Astrocyte of the spinal cord (primary cell): Measurements from ENCODE around the gene TP53BP2.
"Not testable (repeated sequence)": the region's sequence is repeated elsewhere in the genome, so short reads cannot be mapped to it uniquely, and the experiment has no call there.

Experiments
- DNase-seq: peaks from one replicate; pipeline ENCODE4 v3.0.0; 2011; ENCODE audit warnings: low read depth, low spot score
- H3K4me3 ChIP-seq: 2 replicates; pipeline ENCODE4 v1.5.1; 2011; ENCODE audit warnings: low read depth, mild to moderate bottlenecking, low read length, moderate library complexity
- in situ Hi-C: cut with HindIII; loops from 2 replicates; pipeline ENCODE4 v1.10.0; 2017; ENCODE audit warnings: low sequenced_read_pairs
- TF ChIP-seq, protein P1 (sequence below): IDR thresholded peaks from 2 replicates; pipeline ENCODE4 v1.5.1; 2012; ENCODE audit warnings: low read depth, mild to moderate bottlenecking, low read length, inconsistent platforms

The TP53BP2 gene

DNA sequence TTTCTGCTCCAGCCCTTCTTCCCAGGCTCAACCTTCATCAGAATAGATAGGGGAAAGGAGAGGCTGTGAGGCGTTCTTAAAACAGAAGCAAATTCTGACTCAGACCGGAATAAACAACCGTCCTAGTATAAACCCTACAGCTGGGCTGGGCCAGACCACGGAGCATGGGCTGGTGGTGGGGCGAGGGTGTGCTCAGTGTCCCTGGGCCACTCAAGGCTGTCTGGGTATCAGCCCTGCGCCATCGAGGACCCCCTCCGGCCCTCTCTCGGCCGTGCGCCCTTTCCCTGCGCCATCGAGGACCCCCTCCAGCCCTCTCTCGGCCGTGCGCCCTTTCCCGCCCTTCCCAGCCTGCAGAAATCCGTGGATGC lies 97.4 kb downstream of the TP53BP2 start:
- TF ChIP-seq, protein P1, sequence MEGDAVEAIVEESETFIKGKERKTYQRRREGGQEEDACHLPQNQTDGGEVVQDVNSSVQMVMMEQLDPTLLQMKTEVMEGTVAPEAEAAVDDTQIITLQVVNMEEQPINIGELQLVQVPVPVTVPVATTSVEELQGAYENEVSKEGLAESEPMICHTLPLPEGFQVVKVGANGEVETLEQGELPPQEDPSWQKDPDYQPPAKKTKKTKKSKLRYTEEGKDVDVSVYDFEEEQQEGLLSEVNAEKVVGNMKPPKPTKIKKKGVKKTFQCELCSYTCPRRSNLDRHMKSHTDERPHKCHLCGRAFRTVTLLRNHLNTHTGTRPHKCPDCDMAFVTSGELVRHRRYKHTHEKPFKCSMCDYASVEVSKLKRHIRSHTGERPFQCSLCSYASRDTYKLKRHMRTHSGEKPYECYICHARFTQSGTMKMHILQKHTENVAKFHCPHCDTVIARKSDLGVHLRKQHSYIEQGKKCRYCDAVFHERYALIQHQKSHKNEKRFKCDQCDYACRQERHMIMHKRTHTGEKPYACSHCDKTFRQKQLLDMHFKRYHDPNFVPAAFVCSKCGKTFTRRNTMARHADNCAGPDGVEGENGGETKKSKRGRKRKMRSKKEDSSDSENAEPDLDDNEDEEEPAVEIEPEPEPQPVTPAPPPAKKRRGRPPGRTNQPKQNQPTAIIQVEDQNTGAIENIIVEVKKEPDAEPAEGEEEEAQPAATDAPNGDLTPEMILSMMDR: no peak
- DNase-seq: peak; percentile 49
- H3K4me3 ChIP-seq: peak overlapping the region; percentile 12
- in situ Hi-C loops: no loop called here

DNA sequence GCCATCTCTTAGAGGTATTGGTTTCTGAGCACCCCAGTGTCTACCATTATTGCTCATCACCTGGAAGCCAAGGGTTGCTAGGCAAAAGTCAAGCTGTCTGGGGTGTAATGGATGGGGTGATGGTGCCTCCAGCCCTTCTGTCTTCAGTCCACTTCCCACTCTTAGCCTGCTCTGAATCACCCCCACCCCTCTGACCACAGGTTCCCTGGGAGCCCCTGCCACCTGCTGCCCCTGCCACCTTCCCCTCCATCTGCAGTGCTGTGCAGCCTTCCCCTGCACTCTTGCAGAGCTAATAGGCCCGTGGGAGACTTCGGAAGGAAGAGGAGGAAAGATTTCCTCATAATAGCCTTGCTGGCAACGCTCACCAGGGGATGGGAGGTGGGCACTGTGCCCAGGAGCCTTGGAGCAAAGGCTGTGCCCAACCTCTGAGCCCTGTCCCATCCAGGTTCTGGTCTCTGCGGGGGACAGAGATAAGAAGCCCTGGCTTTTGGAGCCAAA lies 97.9 kb downstream of the TP53BP2 start:
- TF ChIP-seq, protein P1: no peak
- in situ Hi-C loops: no loop called here
- DNase-seq: peak; percentile 41
- H3K4me3 ChIP-seq: no peak overlapping the region

DNA sequence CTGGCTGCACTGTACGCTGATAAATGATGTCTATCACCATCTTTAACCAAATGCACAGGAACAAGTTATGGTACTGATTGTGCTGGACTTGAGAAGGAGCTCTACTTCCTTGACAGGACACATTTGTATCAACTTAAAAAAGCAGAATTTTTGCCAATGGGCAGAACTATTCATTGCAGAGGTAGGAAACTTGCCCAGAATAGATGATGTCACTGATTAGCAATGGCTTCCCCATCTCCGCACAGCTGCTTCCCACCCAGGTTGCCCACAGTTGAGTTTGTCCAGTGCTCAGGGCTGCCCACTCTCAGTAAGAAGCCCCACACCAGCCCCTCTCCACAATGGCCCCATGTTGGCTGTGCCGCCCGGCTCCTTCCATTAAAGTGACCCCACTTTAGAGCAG lies 100.0 kb downstream of the TP53BP2 start:
- TF ChIP-seq, protein P1: no peak
- H3K4me3 ChIP-seq: no peak overlapping the region
- in situ Hi-C loops: no loop called here
- DNase-seq: peak; percentile 68

DNA sequence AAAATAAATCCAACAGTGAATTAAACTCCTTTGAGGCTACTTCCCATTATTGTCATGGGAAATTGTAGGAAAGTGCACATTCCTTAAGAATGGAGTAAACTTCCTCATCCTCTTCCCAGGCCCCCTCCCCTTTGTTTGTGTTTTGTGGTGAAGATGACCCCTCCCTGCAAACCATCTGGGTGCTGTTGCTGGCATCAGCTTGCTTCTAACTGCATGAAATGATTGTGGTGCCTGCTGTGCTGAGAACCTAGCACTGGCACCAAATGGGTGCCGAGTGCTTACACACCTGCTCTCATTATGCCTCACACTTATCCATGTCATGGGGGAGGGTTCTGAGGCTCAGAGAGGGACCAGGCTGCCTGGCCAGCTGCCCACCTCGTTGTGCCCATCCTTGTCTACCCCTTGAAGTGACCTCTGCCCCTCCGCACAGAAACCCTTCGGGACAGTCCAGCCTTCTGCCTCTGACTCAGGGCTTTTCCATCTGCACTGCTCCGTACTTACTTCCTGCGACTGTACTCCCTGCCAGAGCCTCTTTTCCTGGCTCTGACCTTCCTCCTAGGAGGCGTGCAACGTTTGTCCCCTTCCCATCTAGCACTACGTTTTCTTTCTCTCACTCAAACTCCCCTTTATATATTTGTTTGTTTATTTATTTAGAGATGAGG lies 102.8 kb downstream of the TP53BP2 start:
- in situ Hi-C loops: no loop called here
- no peak for DNase-seq
- H3K4me3 ChIP-seq: no peak overlapping the region
- TF ChIP-seq, protein P1: no peak

- in situ Hi-C loops: no loop called here
- no peak overlapping the region for H3K4me3 ChIP-seq
- TF ChIP-seq, protein P1: no peak
- DNase-seq: peak; percentile 58
Measured at GRCh38 chr1:223741861-223742260, 103.9 kb downstream of the TP53BP2 start.

- DNase-seq, H3K4me3 ChIP-seq, in situ Hi-C loops: not testable (repeated sequence)
Measured at GRCh38 chr1:223740038-223740736, 105.6 kb downstream of the TP53BP2 start.

DNA sequence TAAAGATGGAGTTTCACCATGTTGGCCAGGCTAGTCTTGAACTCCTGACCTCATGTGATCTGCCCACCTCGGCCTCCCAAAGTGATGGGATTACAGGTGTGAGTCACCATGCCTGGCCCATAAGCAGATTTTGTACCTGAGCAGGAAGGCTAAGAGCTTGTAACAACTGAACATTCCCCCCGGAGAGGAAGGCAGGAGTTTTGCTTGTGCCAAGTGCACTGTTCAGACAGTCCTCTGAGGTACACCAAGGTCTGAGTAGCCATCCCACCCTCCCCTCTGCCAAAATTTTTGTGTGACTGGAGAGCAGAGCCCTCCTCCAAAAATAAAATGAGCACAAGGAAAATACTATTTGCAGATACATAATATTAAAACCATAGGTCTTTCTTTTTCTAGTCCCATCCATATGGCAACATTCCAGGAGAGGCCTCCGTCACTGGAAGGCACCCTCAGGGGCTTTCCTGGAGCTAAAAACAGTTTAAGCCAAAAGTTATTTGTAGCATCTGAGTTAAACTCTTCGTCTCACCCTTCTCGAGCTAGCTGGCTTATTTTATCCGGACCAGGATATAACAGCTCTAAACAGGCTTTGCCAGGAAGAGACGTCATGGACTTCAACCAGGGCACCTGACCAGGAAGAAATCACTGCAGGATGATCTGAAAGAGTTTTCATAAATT lies 106.2 kb downstream of the TP53BP2 start:
- in situ Hi-C loops: no loop called here
- TF ChIP-seq, protein P1: no peak
- DNase-seq: peak; percentile 45
- no peak overlapping the region for H3K4me3 ChIP-seq
